Adrenal gland (tissue), 19 donors: Measurements from ENCODE around the gene BMP5. TPM values are rescaled to one million over a fixed set of nuclear protein-coding genes. Genes with fewer than 3 reads are reported as not detected.

Source experiments
- DNase-seq, 7 donors: peaks; one replicate each; pipeline ENCODE4 v3.0.0-alpha.2; 2019 to 2020
- H3K27ac ChIP-seq, 5 donors: fragments of 200-600 bp; sonication (generic) in 4 of 5; 1 replicate in 3 of 5; 2 replicates in 2 of 5; pipeline versions ENCODE4 v1.5.1 to v1.8.0; 2016 to 2020; ENCODE audit warnings: mild to moderate bottlenecking in 1 of 5
- H3K27me3 ChIP-seq: fragments of 200-600 bp; 2 replicates; pipeline ENCODE4 v1.8.0; 2021
- H3K36me3 ChIP-seq, 2 donors: fragments of 200-600 bp; replicated peaks in 1 of 2; 1 replicate in 1 of 2; 2 replicates in 1 of 2; pipeline versions ENCODE4 v1.5.1 to v1.8.0; 2018 to 2022
- H3K4me1 ChIP-seq, 2 donors: fragments of 200-600 bp; replicated peaks in 1 of 2; 1 replicate in 1 of 2; 2 replicates in 1 of 2; pipeline versions ENCODE4 v1.5.1 to v1.8.0; 2018 to 2021
- H3K4me3 ChIP-seq, 4 donors: fragments of 200-600 bp; sonication (generic) in 3 of 4; one replicate each; pipeline ENCODE4 v1.5.1; 2016 to 2018
- H3K9me3 ChIP-seq, 3 donors: fragments of 200-600 bp; sonication (generic) in 1 of 3; replicated peaks in 1 of 3; 1 replicate in 2 of 3; 2 replicates in 1 of 3; pipeline versions ENCODE4 v1.5.1 to v1.8.0; 2016 to 2021
- POLR2A ChIP-seq, 2 donors: fragments of 450-650 bp; IDR thresholded peaks; one replicate each; pipeline ENCODE4 v1.6.1; 2017; ENCODE audit warnings: antibody characterized with exemption in 2 of 2, mild to moderate bottlenecking in 2 of 2, moderate library complexity in 1 of 2
- WGBS, 4 donors: extraction: QIAGEN DNeasy Blood & Tissue Kit in 2 of 4; methylation state at CpG; one replicate each; pipeline versions ENCODE4 v1.1.5 to v1.1.7; 2013 to 2017; 5-methylcytosine and 5-hydroxymethylcytosine counted together
- intact Hi-C, 2 donors: fragments of 100-400 bp; cut with DNase I; formaldehyde crosslinking; loops; one replicate each; pipeline versions ENCODE4 v1.14.1 to v1.15.0; 2022 to 2023
- long read RNA-seq, 10 donors: library from polyadenylated mRNA in 3 of 10; unstranded in 2 of 10; stranded (forward) in 1 of 10; transcript quantifications; one replicate each; pipeline ENCODE4 v2.0.0 and lab custom pipeline, GENCODE V29; 2021 to 2026
- polyA plus RNA-seq, 3 donors: library from polyadenylated mRNA; stranded (reverse); fragments of 200-250 nt in 2 of 3; fragments of 350-450 nt in 1 of 3; fragmentation: Illumina TruSeq in 1 of 3; extraction: RNeasy Lipid Tissue Mini Kit (QIAGEN cat#74804) in 1 of 3; gene quantifications; one replicate each; pipeline ENCODE4 v1.2.3, GENCODE V29; 2013 to 2014
- total RNA-seq, 9 donors: library from RNA; depleted of rRNA in 4 of 9; stranded (reverse); fragments of >200 nt in 4 of 9; fragments of 120-200 nt in 1 of 9; fragmentation: NEBNext Ultra II Directional in 1 of 9; extraction: Animal tissue kit (Norgen Biotek cat#: 25700) in 1 of 9; gene quantifications; one replicate each; pipeline versions ENCODE4 v1.1.0 to v1.2.4, GENCODE V29; 2013 to 2023
- TF ChIP-seq, protein P1 (sequence below), 6 experiments: fragments of 450-650 bp in 4 of 6; fragments of 200-600 bp in 2 of 6; sonication (generic) in 1 of 6; IDR thresholded peaks; 1 replicate in 5 of 6; 2 replicates in 1 of 6; pipeline versions ENCODE4 v1.5.1 to v1.8.0; 2016 to 2021; ENCODE audit warnings: antibody characterized with exemption in 6 of 6, mild to moderate bottlenecking in 2 of 6, moderate library complexity in 1 of 6
- donor health status: healthy with polysubstance abuse.
- donor health status: Bipolar disorder and iron deficiency.
- donor health status: DM: yes; HTN: yes; CAD: no.
- donor health status: DM: no; HTN: no; CAD: no.
- donor health status: DM: no; HTN: no; CAD: no.
- donor health status: DM: yes; HTN: yes; CAD: no.

Gene BMP5
- total RNA-seq: 10 to 100 TPM in 1 of 9 donors, under 1 TPM in 5, not detected in 3; 0.06 to 11.4 (median 0.44) TPM
- polyA plus RNA-seq: under 1 TPM; 0.16 to 0.77 (median 0.20) TPM
- long read RNA-seq, donor 1, partial matches to known transcripts: 0 of 2 reads
- long read RNA-seq, donor 1, other reads (novel, unspliced or antisense): 0 of 2 reads
- long read RNA-seq, donor 2, partial matches to known transcripts: 0 of 3 reads
- long read RNA-seq, donor 2, other reads (novel, unspliced or antisense): 0 of 3 reads
- long read RNA-seq, donor 3, partial matches to known transcripts: 0 of 2 reads
- long read RNA-seq, donor 3, other reads (novel, unspliced or antisense): 0 of 2 reads
- long read RNA-seq, donor 4: 0 reads
- long read RNA-seq, donor 5: 0 reads
- long read RNA-seq, donor 6: 0 reads
- long read RNA-seq, donor 7, partial matches to known transcripts: 0 of 1 reads
- long read RNA-seq, donor 7, other reads (novel, unspliced or antisense): 0 of 1 reads
- long read RNA-seq, donor 8, transcript BMP5-201 (7 exons, 3,952 nt): major isoform, 13 of 13 reads
- long read RNA-seq, donor 8, partial matches to known transcripts: 0 of 13 reads
- long read RNA-seq, donor 8, other reads (novel, unspliced or antisense): 0 of 13 reads
- long read RNA-seq, donor 9, partial matches to known transcripts: 0 of 4 reads
- long read RNA-seq, donor 9, other reads (novel, unspliced or antisense): 0 of 4 reads
- long read RNA-seq, donor 10, partial matches to known transcripts: 0 of 3 reads
- long read RNA-seq, donor 10, other reads (novel, unspliced or antisense): 0 of 3 reads

DNA sequence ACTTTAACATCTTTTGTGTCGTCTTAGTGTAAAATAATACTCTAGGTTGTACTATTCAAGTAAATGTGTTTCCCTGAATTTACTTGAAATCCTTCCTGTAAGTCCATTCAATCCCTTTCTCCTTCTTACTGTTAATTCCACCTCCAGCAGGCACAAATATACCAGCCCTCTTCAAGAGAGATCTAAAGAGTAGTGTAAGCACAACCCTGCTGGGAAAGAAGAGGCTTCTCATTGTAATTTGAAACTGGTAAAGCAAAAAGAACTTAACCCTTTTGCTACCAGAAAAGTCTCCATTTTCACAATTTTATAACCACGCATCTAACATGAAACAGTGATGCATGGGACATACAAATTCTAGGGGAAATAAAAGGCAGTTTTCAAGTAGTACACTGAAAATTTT is at the start of gene BMP5:
BMP5 (minus strand) TSS at position 191 of the 400 bp plus-strand sequence. CDS start 725 bp downstream, outside the sequence.
- no peak within 1 kb of the TSS for H3K27ac ChIP-seq
- no peak within 1 kb of the TSS for H3K4me3 ChIP-seq
- intact Hi-C loops: no loop called here

DNA sequence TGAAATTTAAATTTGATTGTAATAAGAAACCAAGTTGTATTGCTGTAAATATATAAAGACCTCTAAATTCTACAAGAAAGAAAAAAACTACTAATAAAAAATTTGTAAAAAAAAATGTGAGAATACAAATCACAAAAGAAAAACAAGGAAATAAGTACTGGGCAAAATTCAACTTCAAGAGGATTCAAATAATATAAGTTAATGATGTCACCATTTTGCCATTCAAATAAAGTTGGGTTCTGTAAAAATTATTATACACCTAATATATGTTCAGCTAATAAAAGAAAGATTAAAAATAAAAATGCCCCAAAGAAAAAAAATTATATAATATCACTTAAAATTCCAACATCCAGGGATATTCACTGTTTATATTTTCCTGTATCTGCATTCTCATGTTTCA is 47.0 kb upstream of the BMP5 start:
- no peaks in the 10 kb centered on the region for H3K4me1 ChIP-seq
- DNase-seq: no peak
- intact Hi-C loops: no loop called here
- no peaks in the 10 kb centered on the region for H3K36me3 ChIP-seq
- H3K4me3 ChIP-seq: no peak overlapping the region
- H3K27me3 ChIP-seq: no peaks in the 10 kb centered on the region
- TF ChIP-seq POLR2A (IDR thresholded peaks at IDR 0.05): no peak
- TF ChIP-seq, protein P1, sequence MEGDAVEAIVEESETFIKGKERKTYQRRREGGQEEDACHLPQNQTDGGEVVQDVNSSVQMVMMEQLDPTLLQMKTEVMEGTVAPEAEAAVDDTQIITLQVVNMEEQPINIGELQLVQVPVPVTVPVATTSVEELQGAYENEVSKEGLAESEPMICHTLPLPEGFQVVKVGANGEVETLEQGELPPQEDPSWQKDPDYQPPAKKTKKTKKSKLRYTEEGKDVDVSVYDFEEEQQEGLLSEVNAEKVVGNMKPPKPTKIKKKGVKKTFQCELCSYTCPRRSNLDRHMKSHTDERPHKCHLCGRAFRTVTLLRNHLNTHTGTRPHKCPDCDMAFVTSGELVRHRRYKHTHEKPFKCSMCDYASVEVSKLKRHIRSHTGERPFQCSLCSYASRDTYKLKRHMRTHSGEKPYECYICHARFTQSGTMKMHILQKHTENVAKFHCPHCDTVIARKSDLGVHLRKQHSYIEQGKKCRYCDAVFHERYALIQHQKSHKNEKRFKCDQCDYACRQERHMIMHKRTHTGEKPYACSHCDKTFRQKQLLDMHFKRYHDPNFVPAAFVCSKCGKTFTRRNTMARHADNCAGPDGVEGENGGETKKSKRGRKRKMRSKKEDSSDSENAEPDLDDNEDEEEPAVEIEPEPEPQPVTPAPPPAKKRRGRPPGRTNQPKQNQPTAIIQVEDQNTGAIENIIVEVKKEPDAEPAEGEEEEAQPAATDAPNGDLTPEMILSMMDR (IDR thresholded peaks at IDR 0.05): no peak
- H3K27ac ChIP-seq: no peak overlapping the region
- no peaks in the 10 kb centered on the region for H3K9me3 ChIP-seq

More for the DNA sequence above, at the start of gene BMP5:
- no peak for TF ChIP-seq POLR2A (IDR thresholded peaks at IDR 0.05)
- TF ChIP-seq, protein P1 (IDR thresholded peaks at IDR 0.05): no peak
- Histone ChIP-seq H3K36me3 (no peaks in the 10 kb centered on the region), H3K9me3 (peaks cover 0 to 6% (median 0%) of the 10 kb centered on the region in 3 donors), H3K27me3 (no peaks in the 10 kb centered on the region), H3K4me1 (no peaks in the 10 kb centered on the region)
- no peak for DNase-seq
- WGBS, 4 donors: 64 to 72% (median 65%) methylated on average over 2 of the region's 2 CpGs

GRCh38 chr6:55919716-55920308 is 44.4 kb upstream of the BMP5 start:
- no peak for TF ChIP-seq POLR2A (IDR thresholded peaks at IDR 0.05)
- intact Hi-C loops: no loop called here

GRCh38 chr6:55918639-55919038 is 43.2 kb upstream of the BMP5 start:
- WGBS, 4 donors: 53 to 66% (median 56%) methylated on average over 2 of the region's 2 CpGs
- TF ChIP-seq, protein P1 (IDR thresholded peaks at IDR 0.05): no peak
- TF ChIP-seq POLR2A (IDR thresholded peaks at IDR 0.05): no peak
- intact Hi-C loops: no loop called here
- no peaks in the 10 kb centered on the region for H3K9me3 ChIP-seq
- no peak overlapping the region for H3K27ac ChIP-seq
- no peak for DNase-seq
- no peaks in the 10 kb centered on the region for H3K4me1 ChIP-seq
- no peaks in the 10 kb centered on the region for H3K36me3 ChIP-seq
- H3K27me3 ChIP-seq: no peaks in the 10 kb centered on the region
- H3K4me3 ChIP-seq: no peak overlapping the region

More at GRCh38 chr6:55919716-55920308, 44.4 kb upstream of the BMP5 start:
- Histone ChIP-seq H3K4me1 (no peaks in the 10 kb centered on the region), H3K36me3 (no peaks in the 10 kb centered on the region), H3K27me3 (no peaks in the 10 kb centered on the region), H3K27ac (no peak overlapping the region), H3K9me3 (no peaks in the 10 kb centered on the region), H3K4me3 (no peak overlapping the region)
- DNase-seq: no peak
- WGBS, 4 donors: 78 to 79% (median 79%) methylated on average over 5 of the region's 5 CpGs
